Skin epidermis (tissue), 12 donors: ENCODE measurements around the gene HCFC2.

Experiments
- H3K27ac ChIP-seq, 21 experiments: fragments of 200-600 bp; sonication (generic) in 11 of 21; one replicate each; pipeline ENCODE4 v1.5.0; 2020; ENCODE audit warnings: mild to moderate bottlenecking in 3 of 21, inconsistent platforms in 2 of 21, moderate library complexity in 2 of 21
- H3K4me3 ChIP-seq, 7 experiments: fragments of 200-600 bp; sonication (generic) in 2 of 7; one replicate each; pipeline ENCODE4 v1.5.0; 2020; ENCODE audit warnings: inconsistent platforms in 2 of 7, mild to moderate bottlenecking in 2 of 7, moderate library complexity in 1 of 7

Gene HCFC2

DNA sequence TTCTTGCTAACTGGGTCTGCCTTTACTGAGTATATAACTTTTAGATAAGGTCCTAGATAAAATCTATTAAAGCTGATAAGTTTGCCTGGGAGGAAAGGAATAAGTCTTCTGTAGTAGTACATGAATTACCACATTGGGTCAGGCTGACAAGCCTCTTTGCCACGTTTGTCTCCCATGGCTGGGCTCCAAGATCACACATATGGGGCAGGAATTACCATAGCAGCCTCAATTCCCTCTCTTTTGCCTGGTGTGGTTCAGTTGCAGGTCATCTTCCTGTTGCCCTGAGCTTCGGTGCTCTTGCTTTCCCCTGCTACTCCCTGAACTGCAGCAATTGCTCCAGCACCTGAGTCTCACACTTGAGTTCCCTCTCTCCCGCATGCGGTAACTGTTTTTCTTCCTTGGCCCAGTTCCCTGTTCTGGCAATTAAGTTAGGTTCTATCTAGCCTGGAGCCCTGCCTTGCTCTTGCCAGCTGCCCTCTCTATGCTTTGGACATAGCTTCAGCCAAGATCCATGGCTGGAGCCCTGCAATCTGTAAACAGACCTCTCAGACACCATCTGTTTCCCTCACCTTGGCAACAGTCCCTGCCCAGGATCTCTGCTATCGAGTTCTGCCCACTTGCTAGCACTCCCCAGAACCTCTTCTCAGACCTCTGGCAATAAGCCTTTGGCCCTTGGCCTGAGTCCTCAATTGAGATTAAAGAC is 8.5 kb upstream of the HCFC2 start:
- no peak overlapping the region for H3K27ac ChIP-seq
- H3K4me3 ChIP-seq, result no peak overlapping the region

DNA sequence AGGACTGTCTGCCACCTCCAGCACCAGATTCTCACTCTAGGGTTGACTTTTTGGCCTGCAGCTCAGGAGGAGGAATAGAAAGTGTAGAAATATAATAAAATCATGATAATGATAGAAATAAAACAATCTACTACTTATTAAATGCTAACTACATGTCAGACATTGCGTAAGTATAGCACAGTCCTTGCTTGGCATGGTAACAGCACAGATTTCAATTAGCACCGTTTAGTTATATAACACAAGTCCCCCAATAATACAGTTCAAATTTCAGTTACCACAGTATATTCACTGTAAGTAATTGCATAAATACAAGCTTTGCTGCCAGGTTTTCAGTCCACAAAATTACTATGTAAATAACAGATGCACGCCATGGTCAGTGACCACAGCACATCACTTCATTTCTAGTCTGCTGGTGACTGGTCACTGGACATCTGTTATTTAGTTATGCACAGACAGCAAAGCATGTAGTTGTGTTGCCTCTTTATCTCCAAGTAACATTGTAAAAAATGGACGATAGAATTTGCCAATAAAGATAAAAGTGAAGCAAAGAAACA is 7.8 kb upstream of the HCFC2 start:
- Histone ChIP-seq H3K4me3 (no peak overlapping the region), H3K27ac (no peak overlapping the region)

DNA sequence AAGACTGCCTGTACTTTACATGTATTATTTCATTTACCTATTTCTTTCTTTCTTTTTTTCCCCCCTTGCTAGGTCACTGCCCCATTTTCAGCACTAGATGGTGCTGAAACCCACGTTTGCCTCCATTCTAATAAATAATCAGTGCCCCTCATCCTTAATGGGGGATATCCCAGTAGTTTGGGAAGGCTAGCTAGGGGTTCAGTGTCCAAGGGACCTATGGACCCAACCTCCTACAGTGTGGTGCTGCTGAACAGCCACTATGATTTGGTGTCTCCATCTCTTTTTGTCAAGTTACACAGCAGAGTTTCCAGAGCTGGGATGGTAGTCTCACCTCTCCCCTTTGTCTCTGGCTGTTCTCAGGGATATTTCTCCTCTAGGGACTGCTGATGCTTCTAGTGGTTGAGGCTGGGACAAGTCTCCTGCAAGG is 6.5 kb upstream of the HCFC2 start:
- H3K27ac ChIP-seq, result no peak overlapping the region
- H3K4me3 ChIP-seq, result no peak overlapping the region

GRCh38 chr12:104058802-104059201 is 5.5 kb upstream of the HCFC2 start:
- H3K27ac ChIP-seq, result no peak overlapping the region

DNA sequence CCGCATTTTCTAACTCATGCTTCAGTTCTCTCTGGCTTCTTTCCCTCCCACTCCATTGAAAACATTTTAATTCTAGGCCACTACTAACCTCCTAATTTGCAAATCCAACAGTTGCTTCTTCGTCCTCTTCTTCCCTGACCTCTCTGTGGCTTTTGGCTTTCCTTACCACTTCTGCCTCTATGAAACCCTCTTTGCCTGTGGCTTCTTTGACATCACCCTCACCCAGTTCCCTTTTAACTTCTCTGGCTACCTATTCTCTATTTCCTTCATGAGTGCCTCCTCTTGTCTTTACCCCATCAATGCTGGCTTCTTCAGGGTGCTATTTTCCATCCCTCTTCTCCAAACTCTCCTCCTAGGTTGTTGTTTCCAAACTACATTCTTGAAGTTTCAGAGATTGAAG is 4.4 kb upstream of the HCFC2 start:
- H3K27ac ChIP-seq, result no peak overlapping the region
- no peak overlapping the region for H3K4me3 ChIP-seq

More at GRCh38 chr12:104058802-104059201, 5.5 kb upstream of the HCFC2 start:
- H3K4me3 ChIP-seq, result no peak overlapping the region

DNA sequence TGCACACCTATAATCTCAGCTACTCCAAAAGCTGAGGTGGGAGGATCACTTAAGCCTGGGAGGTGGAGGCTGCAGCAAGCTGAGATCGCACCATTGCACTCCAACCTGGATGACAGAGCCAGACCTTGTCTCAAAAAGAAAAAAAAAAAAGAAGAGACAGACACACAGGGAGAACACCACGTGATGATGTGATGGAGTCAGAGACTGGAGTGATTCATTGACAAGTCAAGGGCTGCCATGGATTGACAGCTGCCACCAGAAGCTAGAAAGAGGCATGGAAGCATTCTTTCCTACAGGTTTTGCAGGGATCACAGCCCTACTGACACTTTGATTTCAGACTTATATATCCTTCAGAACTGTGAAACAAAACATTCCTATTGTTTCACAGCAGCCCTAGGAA is 3.5 kb upstream of the HCFC2 start:
- H3K27ac ChIP-seq, result no peak overlapping the region
- H3K4me3 ChIP-seq, result no peak overlapping the region

GRCh38 chr12:104063712-104064030 is 660 bp upstream of the HCFC2 start:
- peak overlapping the region in 20 of 21 experiments; percentile 65 to 96 (median 89) for H3K27ac ChIP-seq
- H3K4me3 ChIP-seq, result peak overlapping the region; percentile 69 to 97 (median 93)

- H3K27ac ChIP-seq, result peak overlapping the region; percentile 65 to 96 (median 89)
- H3K4me3 ChIP-seq, result peak overlapping the region; percentile 69 to 97 (median 93)
Measured at GRCh38 chr12:104064842-104065427, 604 bp downstream of the HCFC2 start.

DNA sequence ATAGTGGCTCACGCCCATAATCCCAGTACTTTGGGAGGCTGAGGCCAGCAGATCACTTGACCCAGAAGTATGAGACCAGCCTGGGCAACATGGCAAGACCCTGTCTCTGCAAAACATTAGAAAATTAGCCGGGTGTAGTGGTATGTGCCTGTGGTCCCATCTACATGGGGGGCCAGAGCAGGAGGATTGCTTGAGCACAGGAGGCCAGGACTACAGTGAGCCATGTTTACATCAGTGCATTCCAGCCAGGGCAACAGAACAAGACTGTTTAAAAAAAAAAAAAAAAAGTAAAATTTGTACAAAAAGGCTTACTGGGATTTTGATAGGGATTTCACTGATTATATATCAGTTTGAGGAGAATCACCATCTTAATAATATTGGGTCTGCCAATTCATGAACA is 7.8 kb downstream of the HCFC2 start:
- Histone ChIP-seq H3K27ac (no peak overlapping the region), H3K4me3 (no peak overlapping the region)

GRCh38 chr12:104073699-104074098 is 9.4 kb downstream of the HCFC2 start:
- Histone ChIP-seq H3K27ac (no peak overlapping the region), H3K4me3 (no peak overlapping the region)

DNA sequence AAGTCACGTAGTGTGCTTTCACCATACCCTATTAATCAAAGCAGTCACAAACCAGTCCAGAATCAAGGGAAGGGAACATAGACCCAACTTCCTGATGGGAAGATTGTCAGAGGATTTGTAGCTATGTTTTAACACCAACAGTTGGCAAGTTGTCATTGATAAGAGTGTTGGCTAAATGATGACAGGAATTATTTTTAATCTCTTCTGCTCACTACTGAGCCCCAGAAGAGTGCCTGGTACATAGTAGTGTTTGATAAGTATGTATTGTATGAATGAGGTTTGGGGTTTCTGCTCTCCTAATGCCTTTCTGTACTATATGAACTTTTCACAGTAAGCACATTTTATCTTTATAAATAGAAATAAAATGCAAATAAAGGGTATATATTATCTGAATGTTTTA is 14.7 kb downstream of the HCFC2 start:
- no peak overlapping the region for H3K4me3 ChIP-seq
- no peak overlapping the region for H3K27ac ChIP-seq

GRCh38 chr12:104080764-104081163 is 16.4 kb downstream of the HCFC2 start:
- H3K27ac ChIP-seq, result no peak overlapping the region
- H3K4me3 ChIP-seq, result no peak overlapping the region

- no peak overlapping the region for H3K27ac ChIP-seq
- H3K4me3 ChIP-seq, result no peak overlapping the region
Measured at GRCh38 chr12:104083769-104084475, 19.6 kb downstream of the HCFC2 start.

DNA sequence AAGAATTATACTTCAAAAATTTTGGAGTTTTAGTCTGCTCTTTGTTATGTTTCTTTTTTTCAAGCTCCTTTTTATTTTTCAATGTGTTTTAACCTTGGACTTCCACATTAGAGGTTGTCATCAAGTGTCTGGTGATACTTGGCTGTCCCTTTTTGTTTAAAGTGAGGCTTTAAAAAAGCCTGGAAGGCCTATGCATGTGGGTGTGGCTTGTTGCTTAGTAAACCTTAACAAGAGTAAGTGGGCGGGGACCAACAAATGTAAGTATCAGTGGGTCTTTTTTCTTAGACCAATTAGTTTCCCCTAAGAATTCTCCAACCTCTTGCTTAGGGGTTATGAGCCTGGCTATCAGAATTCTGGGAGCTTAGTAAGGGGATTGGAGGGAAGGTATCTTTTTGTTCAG is 26.4 kb downstream of the HCFC2 start:
- no peak overlapping the region for H3K27ac ChIP-seq
- H3K4me3 ChIP-seq, result no peak overlapping the region

GRCh38 chr12:104091136-104091535 is 26.8 kb downstream of the HCFC2 start:
- Histone ChIP-seq H3K27ac (no peak overlapping the region), H3K4me3 (no peak overlapping the region)

DNA sequence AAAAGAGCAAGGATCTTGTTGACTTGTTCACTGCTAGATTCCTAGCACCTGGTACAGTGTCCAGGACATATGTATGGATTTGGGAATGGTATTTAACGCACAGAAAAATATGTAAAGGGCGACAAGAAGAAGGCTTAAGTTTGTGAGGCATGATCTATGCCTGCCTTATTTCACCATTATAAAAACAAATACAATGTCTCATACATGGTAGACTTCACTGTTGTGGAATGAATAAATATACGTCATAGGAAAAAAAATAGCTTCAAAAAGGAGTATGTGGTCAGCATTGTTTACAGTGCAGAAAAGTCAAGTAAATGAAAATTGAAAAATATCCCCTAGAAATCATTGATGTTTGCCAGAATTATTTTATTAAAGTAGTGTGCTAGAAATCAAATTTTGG is 30.0 kb downstream of the HCFC2 start:
- Histone ChIP-seq H3K27ac (no peak overlapping the region), H3K4me3 (no peak overlapping the region)

- Histone ChIP-seq H3K4me3 (no peak overlapping the region), H3K27ac (no peak overlapping the region)
Measured at GRCh38 chr12:104095289-104095688, 31.0 kb downstream of the HCFC2 start.

- Histone ChIP-seq H3K4me3 (no peak overlapping the region), H3K27ac (no peak overlapping the region)
Measured at GRCh38 chr12:104097954-104098353, 33.6 kb downstream of the HCFC2 start.

DNA sequence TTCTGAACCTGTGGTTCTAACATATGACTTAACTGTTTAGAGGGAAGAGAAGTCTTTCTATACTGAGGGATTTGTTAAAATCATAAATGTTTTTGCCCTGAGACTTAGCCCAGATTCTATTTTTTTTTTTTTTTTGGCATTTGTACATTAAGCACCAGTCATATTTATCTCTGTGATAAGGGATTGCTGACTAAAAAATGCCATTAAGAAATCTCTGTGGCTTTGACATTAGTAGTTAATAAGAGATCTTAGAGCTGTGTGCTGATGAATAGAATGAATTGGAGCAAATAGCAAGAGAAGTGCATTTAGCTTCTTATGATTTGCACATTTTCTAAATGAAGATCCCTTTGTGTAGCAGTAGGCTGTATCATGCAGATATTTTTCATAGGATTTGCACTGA is 41.1 kb downstream of the HCFC2 start:
- no peak overlapping the region for H3K27ac ChIP-seq
- no peak overlapping the region for H3K4me3 ChIP-seq

- Histone ChIP-seq H3K4me3 (no peak overlapping the region), H3K27ac (no peak overlapping the region)
Measured at GRCh38 chr12:104106965-104107364, 42.6 kb downstream of the HCFC2 start.
